DOHH2 (cell line): ENCODE data around the gene NEUROG1.

Experiments used
- H3F3A ChIP-seq: fragments of 200-600 bp; sonication (generic), shearing (Covaris generic); 2 replicates; pipeline ENCODE4 v1.6.0; 2016; ENCODE audit warnings: antibody characterized with exemption, mild to moderate bottlenecking; ENCODE audit not compliant: control insufficient read depth, insufficient read depth
- H3K27ac ChIP-seq: fragments of 200-600 bp; sonication (generic); 2 replicates; pipeline ENCODE4 v1.5.1; 2014; ENCODE audit warnings: low read depth, mild to moderate bottlenecking, low read length, moderate library complexity
- H3K27me3 ChIP-seq: fragments of 200-600 bp; sonication (generic); 2 replicates; pipeline ENCODE4 v1.6.1; 2014; ENCODE audit warnings: mild to moderate bottlenecking, low read length, mixed read lengths; ENCODE audit not compliant: control insufficient read depth
- H3K36me3 ChIP-seq: fragments of 200-600 bp; sonication (generic); 2 replicates; pipeline ENCODE4 v1.6.1; 2014; ENCODE audit warnings: mild to moderate bottlenecking, low read length, moderate library complexity, mixed read lengths; ENCODE audit not compliant: control insufficient read depth
- H3K4me1 ChIP-seq: fragments of 200-600 bp; sonication (generic); 2 replicates; pipeline ENCODE4 v1.6.1; 2014; ENCODE audit warnings: mild to moderate bottlenecking, low read length, mixed read lengths; ENCODE audit not compliant: control insufficient read depth
- H3K4me2 ChIP-seq: fragments of 200-600 bp; sonication (generic); 2 replicates; pipeline ENCODE4 v1.6.0; 2014; ENCODE audit warnings: mild to moderate bottlenecking, low read length, moderate library complexity
- H3K4me3 ChIP-seq: fragments of 200-600 bp; sonication (generic); 2 replicates; pipeline ENCODE4 v1.5.1; 2014; ENCODE audit warnings: mild to moderate bottlenecking, low read length, mixed read lengths
- H3K79me2 ChIP-seq: fragments of 200-600 bp; sonication (generic); 2 replicates; pipeline ENCODE4 v1.6.1; 2014; ENCODE audit warnings: mild to moderate bottlenecking, low read length, mixed read lengths; ENCODE audit not compliant: control insufficient read depth
- H3K9me2 ChIP-seq: fragments of 200-600 bp; sonication (generic); replicated peaks from 2 replicates; pipeline ENCODE4 v1.6.1; 2014; ENCODE audit warnings: mild to moderate bottlenecking, low read length, mixed read lengths; ENCODE audit not compliant: control insufficient read depth
- H3K9me3 ChIP-seq: fragments of 200-600 bp; sonication (generic); 2 replicates; pipeline ENCODE4 v1.6.1; 2014; ENCODE audit warnings: antibody characterized with exemption, low read length, mixed read lengths; ENCODE audit not compliant: control insufficient read depth, insufficient read depth
- H4K20me1 ChIP-seq: fragments of 200-600 bp; sonication (generic); 2 replicates; pipeline ENCODE4 v1.6.0; 2014; ENCODE audit warnings: low read depth, mild to moderate bottlenecking, antibody characterized with exemption, low read length, moderate library complexity; ENCODE audit not compliant: control insufficient read depth, insufficient read depth
- EZH2phosphoT487 ChIP-seq: fragments of 200-600 bp; sonication (generic); IDR thresholded peaks from 2 replicates; pipeline ENCODE4 v1.6.1; 2017; ENCODE audit warnings: borderline replicate concordance, mild to moderate bottlenecking, antibody characterized with exemption, low read length, moderate library complexity, mixed read lengths
- TF ChIP-seq, protein P1 (sequence below): fragments of 200-600 bp; sonication (generic); IDR thresholded peaks from one replicate; pipeline ENCODE4 v1.5.1; 2014; ENCODE audit warnings: antibody characterized with exemption, mild to moderate bottlenecking, low read depth, low read length; ENCODE audit not compliant: poor library complexity, severe bottlenecking

NEUROG1 gene

DNA sequence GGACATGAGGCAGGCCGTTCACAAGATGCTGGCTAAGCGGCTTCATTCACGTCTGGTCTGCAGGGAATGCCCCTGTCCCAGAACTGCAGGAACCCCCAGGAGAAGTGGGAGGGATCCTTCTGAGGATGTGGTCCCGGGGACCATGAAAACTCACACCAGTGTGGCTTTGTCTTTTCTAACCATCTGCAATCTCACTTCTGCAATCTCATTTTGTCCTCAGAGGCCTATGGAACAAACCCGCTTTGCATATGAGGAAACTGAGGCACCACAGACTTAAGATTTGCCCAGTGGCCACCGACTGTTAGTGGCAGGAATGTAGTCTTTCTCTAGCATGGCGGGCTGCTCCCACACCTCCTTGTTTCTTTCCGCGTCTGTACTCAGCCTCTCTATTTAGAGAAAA is 36.1 kb upstream of the NEUROG1 start:
- Histone ChIP-seq H3K4me2 (no peak overlapping the region), H3F3A (no peaks in the 10 kb centered on the region), H3K27me3 (no peaks in the 10 kb centered on the region), H3K27ac (no peak overlapping the region), H4K20me1 (no peaks in the 10 kb centered on the region), H3K79me2 (no peaks in the 10 kb centered on the region), H3K4me1 (no peaks in the 10 kb centered on the region), H3K4me3 (no peak overlapping the region), H3K9me2 (no peaks in the 10 kb centered on the region), H3K9me3 (no peaks in the 10 kb centered on the region), H3K36me3 (no peaks in the 10 kb centered on the region)
- TF ChIP-seq EZH2phosphoT487 = no peak
- TF ChIP-seq, protein P1, sequence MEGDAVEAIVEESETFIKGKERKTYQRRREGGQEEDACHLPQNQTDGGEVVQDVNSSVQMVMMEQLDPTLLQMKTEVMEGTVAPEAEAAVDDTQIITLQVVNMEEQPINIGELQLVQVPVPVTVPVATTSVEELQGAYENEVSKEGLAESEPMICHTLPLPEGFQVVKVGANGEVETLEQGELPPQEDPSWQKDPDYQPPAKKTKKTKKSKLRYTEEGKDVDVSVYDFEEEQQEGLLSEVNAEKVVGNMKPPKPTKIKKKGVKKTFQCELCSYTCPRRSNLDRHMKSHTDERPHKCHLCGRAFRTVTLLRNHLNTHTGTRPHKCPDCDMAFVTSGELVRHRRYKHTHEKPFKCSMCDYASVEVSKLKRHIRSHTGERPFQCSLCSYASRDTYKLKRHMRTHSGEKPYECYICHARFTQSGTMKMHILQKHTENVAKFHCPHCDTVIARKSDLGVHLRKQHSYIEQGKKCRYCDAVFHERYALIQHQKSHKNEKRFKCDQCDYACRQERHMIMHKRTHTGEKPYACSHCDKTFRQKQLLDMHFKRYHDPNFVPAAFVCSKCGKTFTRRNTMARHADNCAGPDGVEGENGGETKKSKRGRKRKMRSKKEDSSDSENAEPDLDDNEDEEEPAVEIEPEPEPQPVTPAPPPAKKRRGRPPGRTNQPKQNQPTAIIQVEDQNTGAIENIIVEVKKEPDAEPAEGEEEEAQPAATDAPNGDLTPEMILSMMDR = no peak

DNA sequence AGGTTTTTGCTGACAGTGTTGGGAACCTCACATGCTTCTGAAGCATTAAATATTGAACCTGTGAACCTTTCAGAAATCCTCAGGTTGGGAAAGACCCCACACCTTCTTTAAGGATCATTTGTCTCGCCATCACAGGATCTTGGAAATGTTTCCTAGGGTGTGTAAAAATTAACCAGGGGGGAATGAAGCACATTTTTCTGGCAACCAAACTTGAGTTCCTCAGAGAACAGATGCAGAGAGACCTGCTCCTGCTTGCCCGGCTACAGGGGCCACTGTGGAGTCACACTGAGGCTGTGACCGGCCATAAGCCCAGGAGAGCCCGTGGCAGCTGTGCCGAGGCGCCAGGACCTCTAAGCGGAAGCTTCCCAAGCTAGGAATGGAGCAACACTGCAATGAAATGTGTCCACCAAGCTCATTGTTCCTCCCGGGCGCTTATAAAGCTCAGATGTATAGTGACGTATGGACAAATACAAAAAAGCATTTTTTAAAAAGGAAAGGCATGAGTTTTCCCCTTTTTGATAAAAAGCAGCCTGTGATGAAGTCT is 35.4 kb upstream of the NEUROG1 start:
- H3K4me2 ChIP-seq = no peak overlapping the region
- no peaks in the 10 kb centered on the region for H3F3A ChIP-seq
- no peaks in the 10 kb centered on the region for H4K20me1 ChIP-seq
- no peaks in the 10 kb centered on the region for H3K36me3 ChIP-seq
- H3K27me3 ChIP-seq = no peaks in the 10 kb centered on the region
- H3K27ac ChIP-seq = no peak overlapping the region
- no peak overlapping the region for H3K4me3 ChIP-seq
- H3K4me1 ChIP-seq = no peaks in the 10 kb centered on the region
- H3K79me2 ChIP-seq = no peaks in the 10 kb centered on the region
- TF ChIP-seq, protein P1 = no peak
- no peaks in the 10 kb centered on the region for H3K9me2 ChIP-seq
- H3K9me3 ChIP-seq = no peaks in the 10 kb centered on the region

DNA sequence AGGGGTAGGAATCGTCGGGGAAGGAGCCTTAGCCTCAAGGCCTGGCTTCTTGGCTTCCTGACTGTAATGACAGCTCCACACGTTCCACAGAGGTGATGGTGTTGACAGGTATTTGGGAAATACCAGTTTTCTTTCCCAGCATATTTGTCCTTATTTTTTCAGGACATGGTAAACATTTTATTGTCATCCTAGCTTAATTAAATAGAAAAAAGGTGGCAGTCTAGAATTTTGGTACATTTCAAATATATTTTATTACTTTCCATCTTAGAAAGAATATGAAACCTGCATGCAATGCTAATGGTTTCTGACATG is 34.6 kb upstream of the NEUROG1 start:
- TF ChIP-seq, protein P1 = no peak
- TF ChIP-seq EZH2phosphoT487 = no peak
- Histone ChIP-seq H3K27me3 (peaks cover 6% of the 10 kb centered on the region), H3K9me3 (no peaks in the 10 kb centered on the region)

More for the DNA sequence above, 34.6 kb upstream of the NEUROG1 start:
- Histone ChIP-seq H3K4me1 (no peaks in the 10 kb centered on the region), H3K4me2 (no peak overlapping the region), H3K9me2 (no peaks in the 10 kb centered on the region), H3K4me3 (no peak overlapping the region), H3K36me3 (no peaks in the 10 kb centered on the region), H3K79me2 (no peaks in the 10 kb centered on the region), H3K27ac (no peak overlapping the region), H3F3A (no peaks in the 10 kb centered on the region), H4K20me1 (no peaks in the 10 kb centered on the region)
